Right lobe of liver (tissue), 6 donors: ENCODE data around the gene FAM222B. TPM values are rescaled to one million over a fixed set of nuclear protein-coding genes. Genes with fewer than 3 reads are reported as not detected.

Source experiments
- ATAC-seq, 4 donors: fragments of 200-7000 bp; cut with Tn5 transposase; one replicate each; pipeline ENCODE4 v1.9.1; 2020; ENCODE audit warnings: mild to moderate bottlenecking in 4 of 4, moderate library complexity in 4 of 4
- DNase-seq, 3 donors: peaks; one replicate each; pipeline ENCODE4 v3.0.0-alpha.2; 2020
- H3K27ac ChIP-seq, 3 donors: fragments of 200-600 bp; one replicate each; pipeline ENCODE4 v1.8.0; 2022
- H3K27me3 ChIP-seq, 2 donors: fragments of 200-600 bp; one replicate each; pipeline ENCODE4 v1.8.0; 2022
- H3K36me3 ChIP-seq, 4 donors: fragments of 200-600 bp; sonication (generic) in 1 of 4; one replicate each; pipeline versions ENCODE4 v1.5.1 to v1.8.0; 2017 to 2022; ENCODE audit warnings: control low read depth in 1 of 4
- H3K4me1 ChIP-seq, 4 donors: fragments of 200-600 bp; sonication (generic) in 1 of 4; one replicate each; pipeline versions ENCODE4 v1.5.1 to v1.8.0; 2017 to 2022; ENCODE audit warnings: control low read depth in 1 of 4
- H3K4me3 ChIP-seq, 3 donors: fragments of 200-600 bp; one replicate each; pipeline ENCODE4 v1.8.0; 2022
- H3K9me3 ChIP-seq, 4 donors: fragments of 200-600 bp; sonication (generic) in 1 of 4; one replicate each; pipeline versions ENCODE4 v1.5.1 to v1.8.0; 2017 to 2022; ENCODE audit warnings: control low read depth in 1 of 4
- POLR2A ChIP-seq: fragments of 450-650 bp; IDR thresholded peaks from one replicate; pipeline ENCODE4 v1.6.1; 2017; ENCODE audit warnings: antibody characterized with exemption, mild to moderate bottlenecking
- WGBS: methylation state at CpG from one replicate; pipeline ENCODE4 v1.1.6; 2018; ENCODE audit warnings: low coverage, low lambda C conversion rate; ENCODE audit not compliant: insufficient coverage; ENCODE audit errors: missing lambda C conversion rate; 5-methylcytosine and 5-hydroxymethylcytosine counted together
- intact Hi-C, 2 donors: fragments of 100-400 bp; cut with DNase I; formaldehyde crosslinking; loops; one replicate each; pipeline versions ENCODE4 v1.11.2 to v1.14.1; 2022
- microRNA counts: library from miRNA; unstranded; fragments of <30 nt; microRNA quantifications from one replicate; lab custom pipeline; 2016
- microRNA-seq, 2 donors: library from miRNA; unstranded; fragments of <30 nt; microRNA quantifications; one replicate each; pipeline ENCODE4, GENCODE V29; 2019 to 2020
- small RNA-seq, 2 experiments: library from RNA; depleted of rRNA; stranded (forward); fragments of <200 nt; gene quantifications; one replicate each; pipeline ENCODE3, GENCODE V24; 2016
- total RNA-seq, 6 experiments: library from RNA; depleted of rRNA in 2 of 6; stranded (reverse); fragments of >200 nt in 2 of 6; fragmentation: NEBNext Ultra II Directional in 3 of 6; extraction: Animal tissue kit (Norgen Biotek cat#: 25700) in 3 of 6; gene quantifications; one replicate each; pipeline versions ENCODE4 v1.1.0 to v1.2.4, GENCODE V29; 2016 to 2023
- TF ChIP-seq, protein P1 (sequence below), 4 donors: fragments of 200-600 bp in 3 of 4; fragments of 450-650 bp in 1 of 4; IDR thresholded peaks; one replicate each; pipeline versions ENCODE4 v1.5.1 to v1.8.0; 2016 to 2022; ENCODE audit warnings: antibody characterized with exemption in 4 of 4, mild to moderate bottlenecking in 2 of 4
- donor health status: DM: no; HTN: yes; CAD: no.
- donor health status: DM: no; HTN: no; CAD: no.
- donor health status: DM: no; HTN: no; CAD: no.
- donor health status: DM: no; HTN: yes; CAD: no.
- donor health status: DM: no; HTN: yes; CAD: no.

FAM222B gene
- total RNA-seq, 6 experiments from 2014 or later = 5.8 to 12.0 (median 8.8) TPM

DNA sequence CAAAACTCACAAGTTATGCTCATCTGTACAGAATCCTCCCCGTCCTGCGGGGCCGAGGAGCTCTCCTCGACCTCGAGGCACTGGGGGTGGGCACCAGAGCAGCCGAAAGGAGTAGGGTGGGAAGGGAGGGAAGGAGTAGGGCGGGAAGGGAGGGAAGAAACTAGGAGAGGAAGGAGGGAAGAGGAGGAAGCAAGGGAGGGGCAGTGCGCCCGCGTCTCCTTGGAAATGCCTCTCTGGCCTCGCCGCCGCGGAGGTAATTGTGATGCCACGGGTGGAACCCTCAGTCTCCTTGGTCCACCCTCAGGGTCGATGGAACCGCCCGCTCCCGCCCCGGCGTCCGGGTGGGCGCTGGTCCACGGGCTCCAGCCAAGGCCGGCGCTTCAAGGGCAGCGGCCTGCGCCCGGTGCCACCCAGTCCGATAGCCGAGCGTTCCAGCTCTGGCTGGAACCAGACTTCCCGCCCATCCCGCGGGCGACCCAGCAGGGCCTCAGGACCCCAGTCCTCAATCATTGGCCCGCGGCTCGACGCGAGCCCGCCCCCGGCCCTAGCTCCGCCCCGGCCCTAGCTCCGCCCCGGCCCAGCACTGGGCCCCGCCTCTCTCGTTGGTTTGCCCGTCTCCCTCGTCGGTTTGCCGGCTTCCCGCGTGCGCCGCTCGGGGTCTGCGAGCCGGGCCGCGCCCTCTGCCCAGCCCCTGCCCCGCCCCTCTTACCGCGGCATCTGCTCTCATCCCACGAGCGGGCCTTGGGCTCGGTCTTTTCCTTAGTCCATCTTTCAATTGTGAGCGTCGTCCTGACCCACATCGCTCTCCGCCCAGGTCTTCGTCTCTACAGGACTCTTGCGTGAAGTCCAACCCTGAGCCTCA, 131.5 kb downstream of the FAM222B start:
- TF ChIP-seq, protein P1, sequence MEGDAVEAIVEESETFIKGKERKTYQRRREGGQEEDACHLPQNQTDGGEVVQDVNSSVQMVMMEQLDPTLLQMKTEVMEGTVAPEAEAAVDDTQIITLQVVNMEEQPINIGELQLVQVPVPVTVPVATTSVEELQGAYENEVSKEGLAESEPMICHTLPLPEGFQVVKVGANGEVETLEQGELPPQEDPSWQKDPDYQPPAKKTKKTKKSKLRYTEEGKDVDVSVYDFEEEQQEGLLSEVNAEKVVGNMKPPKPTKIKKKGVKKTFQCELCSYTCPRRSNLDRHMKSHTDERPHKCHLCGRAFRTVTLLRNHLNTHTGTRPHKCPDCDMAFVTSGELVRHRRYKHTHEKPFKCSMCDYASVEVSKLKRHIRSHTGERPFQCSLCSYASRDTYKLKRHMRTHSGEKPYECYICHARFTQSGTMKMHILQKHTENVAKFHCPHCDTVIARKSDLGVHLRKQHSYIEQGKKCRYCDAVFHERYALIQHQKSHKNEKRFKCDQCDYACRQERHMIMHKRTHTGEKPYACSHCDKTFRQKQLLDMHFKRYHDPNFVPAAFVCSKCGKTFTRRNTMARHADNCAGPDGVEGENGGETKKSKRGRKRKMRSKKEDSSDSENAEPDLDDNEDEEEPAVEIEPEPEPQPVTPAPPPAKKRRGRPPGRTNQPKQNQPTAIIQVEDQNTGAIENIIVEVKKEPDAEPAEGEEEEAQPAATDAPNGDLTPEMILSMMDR (IDR thresholded peaks at IDR 0.05) = no peak
- peak; percentile 63 for TF ChIP-seq POLR2A
- intact Hi-C loops = no loop called here
- Histone ChIP-seq H3K27me3 (no peaks in the 10 kb centered on the region), H3K27ac (peak overlapping the region; percentile 56 to 85 (median 70)), H3K4me3 (peak overlapping the region; percentile 62 to 77 (median 64)), H3K9me3 (no peaks in the 10 kb centered on the region), H3K36me3 (no peaks in the 10 kb centered on the region), H3K4me1 (peaks cover 0 to 10% (median 2%) of the 10 kb centered on the region in 4 donors)
- ATAC-seq (peak; percentile 89 to 94 (median 92)), DNase-seq (peak; percentile 90)
- under 1% methylated on average over 18 of the region's 74 CpGs for WGBS

DNA sequence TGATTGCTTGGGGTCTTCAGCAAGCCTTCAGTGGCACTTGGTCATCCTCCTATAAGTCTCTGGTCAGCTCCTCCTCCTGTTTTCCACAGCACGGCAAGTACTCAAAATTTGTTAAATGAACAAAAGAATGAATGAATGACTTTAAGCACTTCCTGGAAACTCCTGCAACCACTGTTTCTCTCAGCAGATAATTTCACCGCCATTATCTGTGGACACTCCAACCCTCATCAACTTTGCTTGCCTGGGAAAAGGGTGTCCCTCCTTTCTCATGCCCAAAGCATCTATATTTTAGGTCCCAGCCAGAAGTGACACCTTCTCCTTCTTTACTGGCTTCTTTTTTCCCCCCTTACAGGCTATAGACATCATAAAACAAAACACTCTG, 135.3 kb downstream of the FAM222B start:
- intact Hi-C loops = no loop called here
- Histone ChIP-seq H3K4me1 (peaks cover 0 to 10% (median 4%) of the 10 kb centered on the region in 4 donors), H3K27ac (no peak overlapping the region), H3K36me3 (peaks cover 0 to 15% (median 1%) of the 10 kb centered on the region in 4 donors), H3K27me3 (no peaks in the 10 kb centered on the region), H3K9me3 (no peaks in the 10 kb centered on the region), H3K4me3 (no peak overlapping the region)
- 80% methylated on average over 2 of the region's 2 CpGs for WGBS
- TF ChIP-seq POLR2A = no peak
- TF ChIP-seq, protein P1 (IDR thresholded peaks at IDR 0.05) = no peak
- DNase-seq = no peak
- no peak for ATAC-seq

GRCh38 chr17:28706471-28707338, 135.9 kb downstream of the FAM222B start:
- TF ChIP-seq POLR2A = no peak
- TF ChIP-seq, protein P1 (IDR thresholded peaks at IDR 0.05) = no peak
- Histone ChIP-seq H3K9me3 (no peaks in the 10 kb centered on the region), H3K27ac (no peak overlapping the region), H3K36me3 (peaks cover 0 to 21% (median 5%) of the 10 kb centered on the region in 4 donors), H3K27me3 (no peaks in the 10 kb centered on the region), H3K4me3 (no peak overlapping the region), H3K4me1 (peaks cover 0 to 13% (median 5%) of the 10 kb centered on the region in 4 donors)
- intact Hi-C loops = no loop called here
- ATAC-seq (no peak), DNase-seq (no peak)
- WGBS = 77% methylated on average over 6 of the region's 7 CpGs

MicroRNAs within 50 kb of the gene (microRNA counts, 767-probe panel; counts per million panel counts)
- microRNA hsa-miR-144-3p (lab: Ali Mortazavi, UCI) (8,193 counts per million, percentile 33 among the panel's probes with 10 or more counts), microRNA hsa-miR-451a (lab: Ali Mortazavi, UCI) (237 counts per million)

Small RNA genes lying within 50 kb of the gene (microRNA-seq; reads per million reads assigned to microRNA genes)
- 0 reads per million in 2 donors for gene MIR451B

Small RNA genes lying within 50 kb of the gene (small RNA-seq; reads per million reads assigned to genes)
- gene RF00019 = 0 reads per million in 2 experiments
- gene SNORD42A = 0 reads per million in 2 experiments
- 0 reads per million in 2 experiments for gene SNORD42B
- gene SNORD4A = 0 reads per million in 2 experiments
- 0 reads per million in 2 experiments for gene SNORD4B

Other genes starting within 250 kb of the FAM222B start
- gene SPAG5, start 243.8 kb downstream of the FAM222B start, total RNA-seq = 10 to 100 TPM in 4 of 6 experiments, 1 to 10 TPM in 2; 8.4 to 14.1 (median 11.3) TPM
- gene RSKR, start 228.6 kb downstream of the FAM222B start, total RNA-seq = 1 to 10 TPM; 1.5 to 7.3 (median 4.2) TPM
- 10 to 100 TPM; 33.2 to 90.3 (median 47.1) TPM for gene BLTP2, start 197.6 kb downstream of the FAM222B start, total RNA-seq
- 10 to 100 TPM; 24.6 to 31.8 (median 26.4) TPM for gene SDF2, start 180.9 kb downstream of the FAM222B start, total RNA-seq
- 10 to 100 TPM; 28.8 to 38.0 (median 34.0) TPM for gene SUPT6H, start 180.6 kb downstream of the FAM222B start, total RNA-seq
- gene PROCA1, start 130.9 kb downstream of the FAM222B start, total RNA-seq = under 1 TPM in 5 of 6 experiments, not detected in 1; 0.18 to 0.97 (median 0.54) TPM
- gene RAB34, start 124.9 kb downstream of the FAM222B start, total RNA-seq = 10 to 100 TPM in 1 of 6 experiments, 1 to 10 TPM in 5; 2.5 to 12.5 (median 4.7) TPM
- gene RPL23A, start 122.8 kb downstream of the FAM222B start, total RNA-seq = 100 to 1,000 TPM; 212 to 464 (median 362) TPM
- gene TLCD1, start 116.6 kb downstream of the FAM222B start, total RNA-seq = 10 to 100 TPM in 1 of 6 experiments, 1 to 10 TPM in 5; 2.9 to 11.0 (median 7.0) TPM
- gene NEK8, start 114.0 kb downstream of the FAM222B start, total RNA-seq = 1 to 10 TPM; 1.6 to 5.4 (median 3.2) TPM
- gene TRAF4, start 98.8 kb downstream of the FAM222B start, total RNA-seq = 10 to 100 TPM; 26.4 to 55.2 (median 42.3) TPM
- gene ERAL1, start 12.2 kb upstream of the FAM222B start, total RNA-seq = 10 to 100 TPM; 21.6 to 47.1 (median 23.4) TPM
- gene FLOT2, start 54.9 kb upstream of the FAM222B start, total RNA-seq = 100 to 1,000 TPM in 1 of 6 experiments, 10 to 100 TPM in 5; 64.9 to 131 (median 82.8) TPM
- gene DHRS13, start 60.3 kb upstream of the FAM222B start, total RNA-seq = 10 to 100 TPM in 3 of 6 experiments, 1 to 10 TPM in 3; 3.4 to 27.4 (median 8.8) TPM
- 10 to 100 TPM; 13.0 to 33.1 (median 17.4) TPM for gene PHF12, start 108.7 kb upstream of the FAM222B start, total RNA-seq
- gene SEZ6, start 163.2 kb upstream of the FAM222B start, total RNA-seq = not detected
- 100 to 1,000 TPM; 167 to 322 (median 226) TPM for gene PIPOX, start 200.4 kb upstream of the FAM222B start, total RNA-seq